ENCODE data around the gene PPM1H.
"Not testable (repeated sequence)": the region's sequence is repeated elsewhere in the genome, so short reads cannot be mapped to it uniquely, and the experiment has no call there.

PPM1H gene

DNA sequence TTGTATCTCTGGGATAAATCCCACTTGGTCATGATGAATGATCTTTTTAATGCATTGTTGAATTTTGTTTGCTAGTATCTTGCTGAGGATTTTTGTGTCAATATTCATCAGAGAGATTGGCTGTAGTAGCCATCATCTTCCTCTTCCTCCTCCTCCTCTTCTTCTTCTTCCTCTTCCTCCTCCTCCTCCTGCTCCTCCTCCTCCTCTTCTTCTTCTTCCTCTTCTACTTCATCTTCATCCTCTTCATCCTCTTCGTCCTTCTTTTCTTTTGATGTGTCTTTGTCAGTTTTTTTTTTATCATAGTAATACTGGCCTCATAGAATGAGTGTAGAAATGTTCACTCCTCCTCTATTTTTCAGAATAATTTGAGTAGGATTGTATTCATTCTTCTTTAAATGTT lies 15.4 kb upstream of the PPM1H start:
- DNase-seq (ENCODE audit: extremely low spot score, insufficient read length, low read depth) = no peak
- FAIRE-seq = no peak

DNA sequence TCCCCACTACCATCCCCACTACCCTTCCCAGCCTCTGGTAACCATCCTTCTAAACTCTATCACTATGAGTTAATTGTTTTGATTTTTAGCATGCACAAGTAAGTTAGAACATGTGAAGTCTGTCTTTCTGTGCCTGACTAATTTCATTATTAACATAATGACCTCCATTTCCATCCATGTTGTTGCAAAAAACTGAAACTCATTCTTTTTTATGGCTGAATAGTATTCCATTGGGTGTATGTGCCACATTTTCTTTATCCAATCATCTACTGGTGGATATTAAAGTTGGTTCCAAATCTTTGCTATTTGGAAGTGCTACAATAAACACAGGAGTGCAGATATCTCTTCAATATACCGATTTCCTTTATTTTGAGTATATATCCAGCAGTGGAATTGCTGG lies 13.2 kb upstream of the PPM1H start:
- FAIRE-seq (no peak), DNase-seq (ENCODE audit: extremely low spot score, insufficient read length, low read depth) (no peak)

DNA sequence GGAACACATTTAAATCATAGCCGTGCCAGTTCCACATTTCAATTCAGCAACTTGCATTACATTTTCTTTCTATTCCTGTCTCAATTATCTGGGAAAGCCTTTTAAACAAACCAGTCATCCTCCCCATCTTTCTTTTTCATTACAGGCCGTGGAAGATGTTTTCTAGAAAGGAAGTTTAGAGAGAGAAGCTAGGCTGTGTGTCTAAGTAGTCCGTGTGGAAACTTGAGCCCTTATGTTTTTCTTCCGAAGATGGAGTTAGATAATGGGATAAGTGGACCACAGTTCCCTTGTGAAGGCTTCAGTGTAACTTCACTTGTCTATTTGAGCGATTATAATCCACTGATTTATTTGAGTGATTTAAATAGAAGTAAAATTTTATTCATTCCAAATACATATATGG lies 12.4 kb upstream of the PPM1H start:
- DNase-seq (ENCODE audit: extremely low spot score, insufficient read length, low read depth) = no peak
- no peak for FAIRE-seq

DNA sequence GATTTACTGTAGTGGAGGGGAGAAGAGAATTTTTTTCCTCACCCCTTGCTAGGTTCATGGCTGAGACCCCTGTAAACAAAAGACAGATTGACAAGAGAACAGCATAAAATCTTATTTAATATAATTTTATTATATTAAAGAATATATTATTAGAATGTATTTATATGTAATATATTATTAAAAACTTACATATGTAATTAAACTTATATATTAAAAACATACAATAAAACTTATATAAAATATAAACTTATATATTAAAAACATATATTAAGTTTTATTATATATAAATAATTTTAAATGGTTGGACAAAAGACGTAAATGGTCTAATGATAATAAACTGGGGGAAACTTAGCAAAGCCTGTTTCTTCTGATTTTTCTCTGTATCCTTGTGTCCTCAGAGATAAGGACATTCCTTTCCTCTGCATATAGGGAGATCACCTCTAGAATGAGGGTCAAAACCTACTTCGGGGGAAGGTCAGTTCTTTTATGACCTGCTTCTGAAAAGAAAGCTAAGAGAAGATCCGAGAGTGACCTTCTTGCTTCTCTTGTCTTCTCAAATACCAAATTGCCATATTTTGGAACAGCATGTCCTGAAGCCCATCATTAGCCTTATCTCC lies 8.9 kb upstream of the PPM1H start:
- DNase-seq (ENCODE audit: extremely low spot score, insufficient read length, low read depth) = no peak
- FAIRE-seq = no peak

DNA sequence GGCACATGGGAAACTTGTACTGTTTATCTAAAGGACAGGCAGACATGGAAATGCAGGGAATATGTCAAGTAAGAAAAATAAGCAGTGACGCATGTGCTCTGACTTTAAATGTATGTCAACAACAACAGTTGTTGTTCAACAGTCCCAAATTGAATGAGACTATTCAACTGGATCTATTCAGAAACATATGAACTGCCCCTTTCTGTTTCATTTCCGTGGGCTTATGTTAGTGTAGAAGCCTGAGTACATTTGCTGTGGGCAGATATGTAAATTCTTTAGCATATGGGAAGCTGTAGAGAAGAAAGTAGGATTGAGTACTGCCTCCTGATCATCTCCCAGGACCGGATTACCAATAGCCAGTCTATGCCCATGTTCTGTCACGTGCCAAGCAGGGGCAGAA lies 7.4 kb upstream of the PPM1H start:
- DNase-seq (ENCODE audit: extremely low spot score, insufficient read length, low read depth); FAIRE-seq: not testable (repeated sequence)

DNA sequence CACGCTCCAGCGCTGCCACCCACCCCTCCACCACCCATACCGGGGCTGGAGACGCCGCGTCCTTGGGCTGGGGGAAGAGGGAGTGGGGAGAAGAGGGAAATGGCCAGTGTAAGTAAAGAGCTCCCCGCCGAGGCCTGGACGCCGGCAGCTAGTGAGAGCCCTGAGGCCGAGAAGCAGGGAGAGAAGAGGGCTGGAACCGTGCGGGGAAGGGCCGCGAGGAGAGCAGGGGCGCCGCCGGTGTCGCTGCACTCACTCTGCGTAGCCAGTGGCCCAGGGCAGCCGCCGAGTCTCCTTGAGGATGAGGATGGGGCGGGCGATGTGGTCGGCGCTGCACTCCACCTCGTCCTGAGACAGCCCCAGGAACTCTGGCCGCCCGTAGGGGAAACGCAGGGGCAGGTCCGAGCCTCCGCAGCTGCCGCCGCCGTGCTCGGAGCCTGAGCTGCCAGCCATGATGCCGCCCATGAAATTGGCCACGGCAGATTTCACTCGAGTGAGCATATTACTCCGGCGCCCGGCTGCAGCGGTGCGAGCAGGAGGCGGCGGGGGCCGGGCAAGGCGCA lies 631 bp downstream of the PPM1H start:
- FAIRE-seq (no peak), DNase-seq (ENCODE audit: extremely low spot score, insufficient read length, low read depth) (no peak)

DNA sequence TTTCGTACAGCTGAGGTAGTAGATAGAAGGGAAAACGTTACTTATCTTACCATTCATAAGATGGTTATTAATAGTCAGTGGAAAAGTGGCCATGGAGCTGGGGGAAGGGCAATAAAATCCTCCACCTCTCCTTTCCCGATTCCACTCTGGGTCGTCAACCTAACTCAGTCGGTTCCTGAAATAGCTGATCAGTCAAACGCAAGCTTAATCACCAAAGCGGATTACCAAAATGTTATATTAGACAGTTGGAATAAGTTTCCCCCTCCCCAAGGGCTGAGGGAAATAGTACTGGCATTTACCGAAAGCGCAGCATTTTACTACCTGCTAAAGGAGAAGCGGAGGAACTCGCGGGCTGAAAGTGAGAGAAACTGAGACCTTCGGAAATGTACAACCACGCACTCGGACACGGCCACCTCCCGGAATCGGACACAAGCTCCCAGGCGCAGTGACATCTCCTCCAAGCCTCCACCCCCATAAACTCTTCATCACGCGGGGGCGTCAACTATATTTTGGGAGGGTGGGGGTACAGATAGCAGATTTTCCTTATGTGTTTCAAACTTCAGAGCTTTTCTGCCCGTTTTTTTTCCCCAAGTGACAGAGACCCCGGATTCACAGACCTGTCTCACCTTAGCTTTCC lies 1.2 kb downstream of the PPM1H start:
- FAIRE-seq (no peak), DNase-seq (ENCODE audit: extremely low spot score, insufficient read length, low read depth) (no peak)

DNA sequence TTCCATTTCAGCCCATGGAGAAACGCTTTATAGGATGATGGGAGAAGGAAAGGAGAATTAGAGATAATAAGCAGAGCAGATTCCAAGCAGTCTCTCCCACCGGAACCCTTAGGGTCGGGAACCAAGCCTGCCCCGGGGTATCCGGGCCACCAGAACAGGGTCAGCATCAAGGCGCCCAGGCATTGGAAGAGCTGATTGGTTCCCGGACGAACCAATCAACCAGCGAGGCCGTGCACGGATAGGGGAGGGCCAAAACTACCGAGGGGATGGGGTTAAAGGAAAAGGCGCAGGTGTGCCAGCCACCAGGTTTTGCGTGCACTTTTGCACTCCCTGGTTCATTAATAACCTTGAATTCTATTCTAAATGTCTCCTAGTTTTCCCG lies 1.7 kb downstream of the PPM1H start:
- FAIRE-seq (no peak), DNase-seq (ENCODE audit: extremely low spot score, insufficient read length, low read depth) (no peak)

DNA sequence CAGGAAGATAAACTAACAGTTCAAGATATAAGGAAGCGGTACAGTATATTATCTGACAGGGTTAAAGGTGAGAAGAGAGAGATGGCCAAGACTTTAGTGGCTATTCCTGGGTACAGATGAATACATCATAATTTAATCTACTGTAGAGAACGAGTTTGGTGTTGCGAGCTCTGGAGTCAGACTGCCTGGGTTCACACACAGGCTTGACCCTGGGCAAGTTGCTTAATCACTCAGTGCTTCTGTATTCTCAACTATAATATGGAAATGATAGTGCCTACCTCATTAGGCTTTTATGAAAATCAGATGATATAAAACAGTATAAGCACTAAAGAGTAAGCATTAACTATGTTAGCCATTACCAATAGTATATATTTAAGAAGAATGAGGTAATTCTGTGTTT lies 3.5 kb downstream of the PPM1H start:
- no peak for DNase-seq (ENCODE audit: extremely low spot score, insufficient read length, low read depth)
- no peak for FAIRE-seq

DNA sequence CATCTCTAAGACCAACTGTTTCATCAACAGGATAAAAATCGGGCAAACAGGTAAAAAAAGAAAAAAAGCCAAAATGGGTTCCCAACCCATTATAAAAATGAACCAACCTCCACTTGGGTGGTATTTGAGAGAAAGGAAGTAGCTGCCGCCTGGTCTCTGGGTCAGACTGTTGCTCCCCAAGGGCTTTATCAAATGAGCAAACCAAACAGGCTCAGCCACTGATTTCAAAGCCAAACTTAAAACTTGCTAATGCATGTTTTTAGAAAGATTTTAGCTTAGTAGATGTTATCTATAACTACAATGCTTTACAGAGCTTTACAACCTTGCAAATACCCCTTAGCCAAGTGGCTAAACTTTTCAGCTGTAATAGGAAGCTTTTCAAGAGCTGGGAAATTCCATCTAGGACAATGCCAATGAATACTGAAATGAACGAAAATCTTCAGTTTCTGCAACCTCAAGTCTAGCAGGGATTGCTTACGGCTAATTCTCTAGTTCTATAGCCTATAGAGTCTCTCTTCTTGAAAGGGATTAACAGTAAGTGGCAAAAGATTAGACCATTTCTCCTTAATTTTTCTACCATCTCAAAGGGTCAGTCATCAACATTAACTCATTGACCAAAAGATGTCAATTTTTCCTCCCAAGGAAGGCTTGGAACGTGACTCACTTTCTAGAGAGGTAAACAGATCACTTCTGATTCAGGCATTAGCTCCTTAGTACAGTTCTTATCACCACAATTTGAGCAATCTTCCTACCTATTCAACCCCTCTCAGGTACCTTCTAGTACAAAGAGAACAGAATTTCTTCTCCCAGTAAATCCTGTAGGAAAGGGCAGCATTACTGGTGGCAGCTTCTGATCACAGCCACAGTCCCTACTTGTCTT lies 4.2 kb downstream of the PPM1H start:
- FAIRE-seq (no peak), DNase-seq (ENCODE audit: extremely low spot score, insufficient read length, low read depth) (no peak)

DNA sequence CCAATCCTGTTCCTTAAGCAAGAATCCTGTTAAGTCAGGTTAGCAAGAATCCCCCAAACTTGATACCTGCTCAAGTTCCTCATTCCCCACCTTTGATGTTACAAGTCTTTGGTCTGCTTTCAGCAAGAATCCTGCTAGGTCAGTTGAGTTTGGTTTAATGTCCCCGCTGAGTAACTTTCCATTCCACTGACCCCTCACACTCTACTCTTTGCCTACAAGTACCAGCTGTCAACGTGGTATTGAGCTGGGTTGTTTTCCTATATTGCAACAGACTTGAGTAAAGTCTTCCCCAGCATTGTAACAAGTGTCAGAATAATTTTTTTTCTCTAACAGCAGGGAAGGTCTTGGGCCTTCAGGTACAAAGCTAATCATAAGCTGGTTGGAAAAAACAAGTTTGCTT lies 6.3 kb downstream of the PPM1H start:
- no peak for FAIRE-seq
- no peak for DNase-seq (ENCODE audit: extremely low spot score, insufficient read length, low read depth)

DNA sequence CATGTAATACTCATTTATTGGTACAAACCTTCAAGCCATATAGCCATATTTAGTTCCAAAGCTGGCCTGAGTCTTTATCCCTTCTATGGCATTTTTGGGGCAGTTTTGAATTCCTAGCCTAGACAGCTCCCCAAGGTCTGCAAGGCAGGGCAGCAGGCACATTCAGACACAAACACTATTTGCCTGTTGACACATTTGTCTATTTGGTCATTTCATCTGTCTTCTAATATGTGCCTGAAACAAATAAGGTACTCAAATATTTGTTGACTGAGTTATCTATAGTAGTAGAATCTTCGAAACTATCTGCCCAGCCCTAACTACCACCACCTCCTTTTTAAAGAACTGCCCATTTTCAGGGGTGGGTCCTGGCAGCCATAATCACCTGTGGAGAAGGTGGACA lies 9.3 kb downstream of the PPM1H start:
- FAIRE-seq (no peak), DNase-seq (ENCODE audit: extremely low spot score, insufficient read length, low read depth) (no peak)

DNA sequence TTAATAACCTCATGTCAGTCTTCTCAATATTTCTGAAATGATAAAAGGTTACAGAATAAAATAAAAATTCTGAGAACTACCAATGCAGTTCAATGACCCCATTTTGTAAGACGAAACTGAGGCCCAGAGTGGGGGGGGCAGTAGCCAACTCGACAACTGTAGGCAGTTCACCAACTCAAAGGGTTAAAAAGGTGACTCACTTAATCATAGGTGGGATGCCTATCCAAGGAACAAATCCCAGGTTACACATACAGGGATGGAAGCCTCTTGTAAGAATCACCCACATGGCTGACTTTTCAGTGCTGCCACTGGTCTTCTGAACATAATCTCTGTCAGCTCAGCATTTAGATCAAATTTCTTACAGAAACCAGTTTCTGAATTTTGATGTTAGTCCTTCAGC lies 10.9 kb downstream of the PPM1H start:
- DNase-seq (ENCODE audit: extremely low spot score, insufficient read length, low read depth) (no peak), FAIRE-seq (no peak)

DNA sequence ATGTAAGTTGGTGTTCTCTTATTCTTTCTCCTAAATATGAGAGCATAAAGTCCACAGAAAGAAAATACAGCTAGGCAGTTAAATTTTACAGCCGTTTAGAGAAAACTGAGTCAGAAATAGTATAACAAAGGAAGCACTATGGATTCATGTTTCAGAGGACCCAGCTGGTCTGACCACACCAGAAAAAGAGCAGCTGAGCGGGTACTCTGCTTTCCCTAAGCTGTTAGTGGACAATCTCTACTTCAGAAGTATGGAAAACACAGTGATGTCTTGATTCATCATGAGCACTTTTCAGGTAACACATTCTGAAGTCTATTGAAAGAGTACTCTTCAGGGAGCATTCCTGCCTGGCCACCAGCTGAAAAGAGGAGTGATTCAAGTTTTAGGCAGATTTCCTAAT lies 12.4 kb downstream of the PPM1H start:
- DNase-seq (ENCODE audit: extremely low spot score, insufficient read length, low read depth) = no peak
- FAIRE-seq = no peak

DNA sequence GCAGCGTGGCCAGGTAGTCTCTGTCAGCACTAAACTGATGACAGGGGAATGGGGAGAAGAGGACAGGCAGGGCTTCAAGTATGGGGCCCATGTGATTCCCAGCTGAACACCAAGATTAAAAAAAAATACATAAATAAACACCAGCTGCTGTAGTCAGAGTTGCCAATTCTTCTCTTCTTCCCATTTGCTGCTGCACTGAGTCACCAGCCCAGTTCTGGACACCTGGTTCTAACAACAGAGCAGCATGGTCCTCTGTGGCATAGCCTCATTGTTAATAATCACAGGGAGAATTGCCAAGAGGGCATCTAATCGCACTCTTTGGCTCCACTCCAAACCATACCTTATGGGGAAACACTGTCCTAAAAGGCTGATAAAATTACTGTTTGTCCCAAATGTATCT lies 15.1 kb downstream of the PPM1H start:
- FAIRE-seq = no peak
- no peak for DNase-seq (ENCODE audit: extremely low spot score, insufficient read length, low read depth)

DNA sequence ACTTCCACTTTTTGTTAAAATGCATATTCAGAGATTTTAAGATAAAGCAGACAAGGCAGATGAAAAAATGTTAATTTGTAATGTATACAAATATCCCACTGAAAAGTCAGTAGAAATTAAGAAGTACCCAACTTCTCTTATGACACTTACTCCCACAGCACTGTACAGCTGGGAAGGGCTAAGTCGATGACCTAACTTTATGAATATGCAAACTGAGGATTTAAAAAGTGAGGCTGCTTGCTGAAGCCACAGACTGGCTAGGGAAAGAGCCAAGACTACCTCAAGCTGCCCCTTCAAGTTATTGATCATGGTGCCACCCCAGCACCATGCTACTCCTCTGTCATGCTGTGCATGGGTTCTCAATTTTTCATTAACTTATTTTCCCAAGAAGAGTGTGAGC lies 17.0 kb downstream of the PPM1H start:
- FAIRE-seq (no peak), DNase-seq (ENCODE audit: extremely low spot score, insufficient read length, low read depth) (no peak)

DNA sequence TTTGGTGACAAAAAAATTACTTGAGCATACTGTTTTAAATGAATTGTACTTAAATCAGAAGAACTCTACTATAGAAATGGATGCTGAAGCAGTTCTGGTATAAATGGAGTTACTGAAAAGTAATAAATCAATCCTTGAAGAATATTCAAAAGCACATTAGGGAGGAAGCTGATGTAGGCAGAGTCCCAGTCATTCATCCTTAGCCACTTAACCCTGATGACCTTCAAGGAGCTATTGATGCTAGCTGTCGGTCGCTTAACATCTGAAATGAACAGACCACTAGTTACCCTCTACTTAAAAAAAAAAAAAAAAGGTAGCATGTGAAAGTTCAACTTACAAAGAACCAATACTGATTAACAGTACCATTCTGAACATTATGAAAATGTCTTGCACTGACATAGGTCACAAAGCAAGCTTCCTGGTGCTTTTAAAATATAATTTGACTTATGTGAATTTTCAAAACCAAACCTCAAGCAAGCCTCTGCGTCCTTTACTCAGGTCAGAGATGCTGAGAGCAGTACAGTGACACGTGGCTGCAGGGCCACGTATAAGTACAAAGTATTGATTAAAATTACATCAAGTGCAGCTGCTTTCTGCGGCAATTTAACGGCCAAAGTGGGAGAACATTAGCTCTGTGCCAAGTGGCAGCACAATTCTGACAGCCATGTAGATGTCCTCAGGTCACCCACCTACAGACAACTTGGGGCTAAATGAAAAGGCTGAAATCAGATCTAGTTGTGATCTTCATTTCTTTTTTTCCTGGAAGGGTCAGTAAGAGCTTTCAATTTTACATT lies 18.1 kb downstream of the PPM1H start:
- no peak for DNase-seq (ENCODE audit: extremely low spot score, insufficient read length, low read depth)
- FAIRE-seq = no peak

DNA sequence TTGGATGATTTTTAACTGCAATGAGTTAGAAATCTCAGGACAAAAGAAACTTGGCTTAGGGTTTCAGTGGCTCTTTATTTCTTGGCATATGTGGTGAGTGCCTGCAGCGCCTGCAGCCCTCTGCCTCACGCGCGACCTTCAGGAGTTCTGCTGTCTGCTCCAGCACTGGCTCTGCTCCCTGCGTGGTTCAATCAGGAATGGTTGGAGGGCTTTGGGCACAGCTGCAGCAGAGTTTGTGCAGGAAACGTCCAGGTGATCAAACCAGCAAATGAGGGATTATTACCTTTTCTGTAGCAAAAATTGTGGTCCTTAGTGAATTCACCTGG lies 19.8 kb downstream of the PPM1H start:
- FAIRE-seq = no peak
- DNase-seq (ENCODE audit: extremely low spot score, insufficient read length, low read depth) = no peak

DNA sequence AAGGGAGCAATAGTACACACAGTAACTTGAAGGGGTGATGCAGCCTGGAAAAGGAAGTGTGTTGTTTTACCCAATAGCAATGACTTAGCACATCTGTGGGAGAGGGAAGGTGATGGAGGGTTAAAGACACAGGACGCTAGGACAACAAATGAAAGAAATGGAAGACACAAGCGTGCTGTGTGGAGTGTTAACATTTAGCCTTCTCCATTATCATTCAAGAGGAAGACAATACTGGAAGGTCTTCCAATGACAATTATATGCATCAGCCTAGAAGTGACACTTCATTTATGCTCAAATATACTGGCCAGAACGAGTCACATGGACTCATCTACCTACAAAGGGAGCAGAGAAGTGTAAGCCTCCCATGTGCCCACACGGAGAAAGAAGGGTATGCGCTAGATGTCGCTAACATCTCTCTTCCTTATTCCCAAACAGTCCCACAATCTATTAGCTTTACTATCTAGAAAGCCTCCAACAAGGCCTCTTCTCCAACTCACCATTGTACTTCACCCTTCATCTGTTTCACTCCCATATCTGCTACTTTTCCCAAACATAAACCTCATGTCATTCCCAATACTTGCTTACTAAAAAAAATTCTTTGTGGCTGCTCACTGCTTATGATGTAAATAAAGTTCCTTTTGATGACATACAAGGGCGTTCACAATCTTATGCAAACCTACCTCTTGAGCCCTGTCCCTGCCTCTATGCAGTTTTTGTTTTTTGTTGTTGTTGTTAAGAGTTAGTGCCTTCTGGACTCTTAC lies 20.3 kb downstream of the PPM1H start:
- no peak for FAIRE-seq
- DNase-seq (ENCODE audit: extremely low spot score, insufficient read length, low read depth) = no peak

DNA sequence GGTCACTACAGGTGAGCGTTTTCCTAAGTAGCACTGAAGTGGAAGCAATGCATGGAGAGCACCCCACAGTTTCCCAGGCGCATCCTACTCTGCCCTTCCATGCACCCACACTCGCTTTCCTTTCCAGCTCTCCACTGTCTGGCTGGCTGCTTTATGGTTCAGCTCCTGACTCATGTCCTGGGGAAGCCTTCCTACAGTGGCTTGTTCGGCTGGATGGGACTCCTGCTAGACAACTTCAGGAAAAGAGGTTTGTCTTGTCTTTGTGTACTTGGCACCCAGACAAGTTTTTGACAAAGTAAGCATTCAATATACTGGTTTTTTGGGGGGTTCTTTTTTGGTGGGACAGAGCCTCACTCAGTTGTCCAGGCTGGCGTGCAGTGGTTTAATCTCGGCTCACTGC lies 21.6 kb downstream of the PPM1H start:
- FAIRE-seq (no peak), DNase-seq (ENCODE audit: extremely low spot score, insufficient read length, low read depth) (no peak)
